Vagina (tissue), 2 donors: ENCODE results near the gene GSG1. TPM values are rescaled to one million over a fixed set of nuclear protein-coding genes. Genes with fewer than 3 reads are reported as not detected.

Experiments
- DNase-seq, 2 donors: peaks; one replicate each; pipeline ENCODE4 v3.0.0-alpha.2; 2017; ENCODE audit errors: extremely low spot score in 2 of 2
- H3K27ac ChIP-seq: fragments of 200-600 bp; sonication (generic); one replicate; pipeline ENCODE4 v1.5.1; 2019
- H3K27me3 ChIP-seq: fragments of 200-600 bp; sonication (generic); one replicate; pipeline ENCODE4 v1.5.1; 2019
- H3K36me3 ChIP-seq, 2 donors: fragments of 200-600 bp; sonication (generic); one replicate each; pipeline ENCODE4 v1.5.1; 2017 to 2019
- H3K4me1 ChIP-seq: fragments of 200-600 bp; sonication (generic); one replicate; pipeline ENCODE4 v1.5.1; 2019
- H3K4me3 ChIP-seq, 2 donors: fragments of 200-600 bp; sonication (generic); 1 replicate in 1 of 2; 2 replicates in 1 of 2; pipeline ENCODE4 v1.5.1; 2016 to 2019
- H3K9me3 ChIP-seq: fragments of 200-600 bp; sonication (generic); one replicate; pipeline ENCODE4 v1.5.1; 2019
- CTCF ChIP-seq, 3 experiments: fragments of 450-650 bp in 2 of 3; fragments of 200-600 bp in 1 of 3; sonication (generic) in 1 of 3; IDR thresholded peaks; one replicate each; pipeline ENCODE4 v1.5.1; 2017 to 2019; ENCODE audit warnings: antibody characterized with exemption in 3 of 3, mild to moderate bottlenecking in 2 of 3, moderate library complexity in 2 of 3
- POLR2A ChIP-seq, 2 donors: fragments of 450-650 bp; IDR thresholded peaks; one replicate each; pipeline ENCODE4 v1.6.1; 2017; ENCODE audit warnings: antibody characterized with exemption in 2 of 2, mild to moderate bottlenecking in 2 of 2, moderate library complexity in 2 of 2
- POLR2AphosphoS5 ChIP-seq, 2 donors: sonication (generic); formaldehyde crosslinking; IDR thresholded peaks; one replicate each; pipeline ENCODE4 v1.9.0; 2017; ENCODE audit warnings: antibody characterized with exemption in 2 of 2, mild to moderate bottlenecking in 2 of 2, low read depth in 1 of 2; ENCODE audit not compliant: insufficient read depth in 1 of 2
- intact Hi-C: fragments of 100-400 bp; cut with DNase I; formaldehyde crosslinking; loops from one replicate; pipeline ENCODE4 v1.15.1; 2023
- total RNA-seq: library from RNA; depleted of rRNA; stranded (reverse); fragments of >200 nt; gene quantifications from one replicate; pipeline ENCODE4 v1.2.3, GENCODE V29; 2016

The GSG1 gene
- total RNA-seq, 1 donor from 2014 or later: not detected

GRCh38 chr12:13148485-13148847 lies 45.0 kb upstream of the GSG1 start:
- TF ChIP-seq POLR2A (IDR thresholded peaks at IDR 0.05) (no peak), CTCF (IDR thresholded peaks at IDR 0.05) (no peak), POLR2AphosphoS5 (IDR thresholded peaks at IDR 0.05; ENCODE audit: insufficient read depth in 1 of 2, low read depth in 1 of 2) (no peak)
- Histone ChIP-seq H3K27me3 (no peaks in the 10 kb centered on the region), H3K4me3 (no peak overlapping the region), H3K9me3 (no peaks in the 10 kb centered on the region), H3K4me1 (peaks cover 28% of the 10 kb centered on the region), H3K27ac (no peak overlapping the region), H3K36me3 (no peaks in the 10 kb centered on the region)
- no peak for DNase-seq
- intact Hi-C loops: loop anchor here (5.0 kb wide), 1 partner anchor 49 kb away; the partner anchor contains the start of gene EMP1

GRCh38 chr12:13147688-13148484 lies 44.4 kb upstream of the GSG1 start:
- Histone ChIP-seq H3K36me3 (no peaks in the 10 kb centered on the region), H3K9me3 (no peaks in the 10 kb centered on the region), H3K4me1 (peaks cover 28% of the 10 kb centered on the region), H3K4me3 (no peak overlapping the region), H3K27me3 (no peaks in the 10 kb centered on the region), H3K27ac (no peak overlapping the region)
- TF ChIP-seq CTCF (IDR thresholded peaks at IDR 0.05) (no peak), POLR2AphosphoS5 (IDR thresholded peaks at IDR 0.05; ENCODE audit: insufficient read depth in 1 of 2, low read depth in 1 of 2) (no peak), POLR2A (IDR thresholded peaks at IDR 0.05) (no peak)
- intact Hi-C loops: loop anchor here (5.0 kb wide), 1 partner anchor 49 kb away; the partner anchor contains the start of gene EMP1
- DNase-seq: no peak

GRCh38 chr12:13146336-13146938 lies 43.0 kb upstream of the GSG1 start:
- TF ChIP-seq CTCF (IDR thresholded peaks at IDR 0.05) (no peak), POLR2A (IDR thresholded peaks at IDR 0.05) (no peak), POLR2AphosphoS5 (IDR thresholded peaks at IDR 0.05; ENCODE audit: insufficient read depth in 1 of 2, low read depth in 1 of 2) (no peak)
- Histone ChIP-seq H3K27me3 (no peaks in the 10 kb centered on the region), H3K36me3 (no peaks in the 10 kb centered on the region), H3K4me1 (peaks cover 27% of the 10 kb centered on the region), H3K27ac (no peak overlapping the region), H3K4me3 (no peak overlapping the region), H3K9me3 (no peaks in the 10 kb centered on the region)
- no peak for DNase-seq
- intact Hi-C loops: loop anchor here (5.0 kb wide), 1 partner anchor 51 kb away; the partner anchor contains the start of gene EMP1

GRCh38 chr12:13144266-13144828 lies 40.9 kb upstream of the GSG1 start:
- no peak overlapping the region for H3K4me3 ChIP-seq
- H3K4me1 ChIP-seq: peaks cover 27% of the 10 kb centered on the region
- TF ChIP-seq POLR2A (IDR thresholded peaks at IDR 0.05): no peak
- no peak for TF ChIP-seq POLR2AphosphoS5 (IDR thresholded peaks at IDR 0.05; ENCODE audit: insufficient read depth in 1 of 2, low read depth in 1 of 2)
- no peak for TF ChIP-seq CTCF (IDR thresholded peaks at IDR 0.05)
- H3K9me3 ChIP-seq: no peaks in the 10 kb centered on the region
- no peaks in the 10 kb centered on the region for H3K36me3 ChIP-seq
- H3K27me3 ChIP-seq: no peaks in the 10 kb centered on the region
- no peak overlapping the region for H3K27ac ChIP-seq
- intact Hi-C loops: no loop called here
- DNase-seq: no peak
